HG03565 (cell line): ENCODE results near the gene TMC7.
"Not testable (repeated sequence)": the region's sequence is repeated elsewhere in the genome, so short reads cannot be mapped to it uniquely, and the experiment has no call there.

ENCODE experiments used
- ATAC-seq: cut with Tn5 transposase; IDR thresholded peaks from one replicate; pipeline ENCODE4 v1.9.1; 2021; ENCODE audit warnings: mild to moderate bottlenecking, moderate library complexity; ENCODE audit not compliant: unreplicated experiment

TMC7 gene

GRCh38 chr16:18983565-18984434 is at the start of gene TMC7:
Gene TMC7 (plus strand): TSS chr16:18983934. CDS start chr16:18984064, 130 bp downstream.
- ATAC-seq, result no peak

DNA sequence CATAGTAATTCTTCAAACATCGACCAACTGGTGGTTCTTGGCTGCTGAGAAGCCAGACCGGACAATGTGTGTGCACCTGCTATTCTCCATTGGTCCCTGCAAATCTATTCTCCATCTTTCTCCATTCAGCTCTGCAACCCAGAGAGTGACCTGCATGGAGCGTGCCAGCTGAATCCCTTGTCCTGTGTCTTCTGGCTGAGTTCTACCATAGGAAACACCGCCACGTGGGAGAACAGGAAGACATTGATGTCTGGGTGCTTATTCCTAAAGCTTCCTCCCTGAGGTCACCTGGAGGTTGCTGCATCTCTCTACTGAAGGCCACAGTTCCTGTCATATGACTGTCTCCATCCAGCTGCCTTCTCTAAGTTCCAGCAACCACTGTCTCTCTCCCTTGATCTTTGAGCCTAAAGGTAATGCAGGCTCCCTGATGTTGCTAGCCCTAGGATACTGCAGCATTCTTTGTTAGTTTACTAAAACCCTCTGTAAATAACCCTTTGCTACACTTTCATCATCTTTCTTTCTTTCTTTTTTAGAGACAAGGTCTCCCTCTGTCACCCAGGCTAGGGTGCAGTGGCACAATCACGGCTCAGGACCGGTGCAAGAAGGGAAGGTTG is 46.9 kb upstream of the TMC7 start:
- no peak for ATAC-seq

- no peak for ATAC-seq
Observed at GRCh38 chr16:18937390-18937789, 46.3 kb upstream of the TMC7 start.

GRCh38 chr16:18938986-18939385 is 44.7 kb upstream of the TMC7 start:
- ATAC-seq, result no peak

- ATAC-seq, result no peak
Observed at GRCh38 chr16:18941471-18941870, 42.3 kb upstream of the TMC7 start.

GRCh38 chr16:18942061-18942460 is 41.7 kb upstream of the TMC7 start:
- no peak for ATAC-seq

- ATAC-seq, result no peak
Observed at GRCh38 chr16:18943414-18943813, 40.3 kb upstream of the TMC7 start.

DNA sequence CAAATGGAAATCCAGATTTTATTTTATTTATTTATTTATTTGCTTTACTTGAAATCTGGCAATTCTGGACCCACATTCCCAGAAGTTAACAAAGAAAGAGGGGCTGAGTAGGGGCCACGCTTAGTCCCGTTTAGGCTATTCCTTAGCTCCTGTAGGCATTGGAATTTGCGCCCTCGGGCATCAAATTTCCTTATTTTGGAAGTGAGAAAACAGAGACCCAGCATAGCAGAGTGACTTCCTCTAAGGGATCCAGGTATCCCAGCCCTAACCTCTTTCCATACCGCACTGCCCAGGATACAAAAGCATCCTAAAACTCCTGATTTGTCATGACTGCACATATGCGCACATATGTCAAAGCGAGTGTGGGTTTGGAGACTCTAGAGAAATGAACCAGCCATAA is 38.5 kb upstream of the TMC7 start:
- no peak for ATAC-seq

DNA sequence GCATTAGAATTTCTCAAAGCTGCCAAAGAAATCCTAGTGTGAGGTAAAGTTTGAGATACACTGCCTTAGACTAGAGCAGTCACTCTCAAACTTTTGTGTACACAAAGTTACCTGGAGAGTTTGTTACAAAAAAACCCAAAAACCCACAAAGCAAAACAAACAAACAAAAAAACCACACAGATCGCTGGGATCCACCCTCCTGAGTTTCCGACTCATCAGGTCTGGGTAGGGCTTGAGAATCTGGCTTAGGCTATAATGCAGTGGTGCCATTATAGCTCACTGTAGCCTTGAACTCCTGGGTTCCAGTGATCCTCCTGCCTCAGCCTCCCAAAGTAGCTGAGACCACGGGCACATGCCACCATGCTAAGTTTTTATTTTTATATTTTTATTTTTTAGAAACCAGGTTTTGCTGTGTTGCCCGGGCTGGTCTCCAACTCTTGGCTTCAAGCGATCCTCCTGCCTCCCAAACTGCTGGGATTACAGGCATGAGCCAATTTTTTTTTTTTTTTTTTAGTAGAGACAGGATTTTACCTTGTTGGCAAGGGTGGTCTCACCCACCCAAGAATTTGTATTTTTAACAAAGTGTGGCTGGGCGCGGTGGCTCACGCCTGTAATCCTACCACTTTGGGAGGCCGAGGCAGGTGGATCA is 35.2 kb upstream of the TMC7 start:
- no peak for ATAC-seq

DNA sequence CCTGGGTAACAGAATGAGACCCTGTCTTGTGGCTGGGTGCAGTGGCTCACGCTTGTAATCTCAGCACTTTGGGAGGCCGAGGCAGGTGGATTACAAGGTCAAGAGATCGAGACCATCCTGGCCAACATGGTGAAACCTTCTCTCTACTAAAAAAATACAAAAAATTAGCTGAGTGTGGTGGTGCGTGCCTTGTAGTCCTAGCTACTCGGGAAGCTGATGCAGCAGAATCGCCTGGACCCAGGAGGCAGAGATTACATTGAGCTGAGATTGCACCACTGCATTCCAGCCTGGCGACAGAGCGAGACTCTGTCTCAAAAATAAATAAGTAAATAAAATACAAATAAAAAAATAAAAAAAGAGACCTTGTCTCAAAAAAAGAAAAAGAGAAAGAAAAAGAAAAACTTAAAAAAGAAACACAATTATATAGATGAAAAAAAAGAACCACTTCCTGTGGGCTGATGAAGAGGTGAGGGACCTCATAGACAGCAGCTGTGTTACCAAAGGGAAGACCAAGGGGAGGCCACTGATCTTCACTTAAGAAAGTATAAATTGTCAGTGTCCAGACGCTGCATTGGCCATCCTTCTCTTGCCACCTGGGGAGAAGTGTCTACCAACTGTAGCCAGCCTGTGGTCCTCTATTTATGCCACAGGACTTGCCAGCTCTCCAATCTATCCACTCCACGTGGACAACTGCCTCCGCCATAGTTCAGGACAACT is 33.1 kb upstream of the TMC7 start:
- no peak for ATAC-seq

- ATAC-seq, result no peak
Observed at GRCh38 chr16:18953547-18953946, 30.2 kb upstream of the TMC7 start.

- not testable (repeated sequence) for ATAC-seq
Observed at GRCh38 chr16:18955874-18956580, 27.7 kb upstream of the TMC7 start.

- ATAC-seq, result not testable (repeated sequence)
Observed at GRCh38 chr16:18956658-18957241, 27.0 kb upstream of the TMC7 start.

DNA sequence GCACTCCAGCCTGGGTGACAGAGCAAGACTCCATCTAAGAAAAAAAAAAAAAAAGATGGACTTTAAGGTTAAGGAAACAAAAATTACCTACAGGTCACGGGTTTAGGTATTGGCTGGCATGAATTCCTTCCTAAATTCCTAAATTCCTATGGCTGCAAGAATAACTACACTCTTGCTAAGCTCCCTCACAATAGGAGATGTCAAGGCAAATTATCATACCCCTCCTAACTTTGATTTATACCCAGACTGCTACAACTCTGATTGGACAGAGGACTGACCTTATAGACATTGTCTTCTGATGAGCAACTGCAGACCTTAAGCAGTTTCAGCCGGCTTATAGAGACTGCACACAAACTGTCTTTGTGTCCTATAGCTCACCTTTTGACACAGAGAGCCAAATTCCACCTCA is 25.1 kb upstream of the TMC7 start:
- ATAC-seq, result no peak

GRCh38 chr16:18959031-18959505 is 24.7 kb upstream of the TMC7 start:
- no peak for ATAC-seq

DNA sequence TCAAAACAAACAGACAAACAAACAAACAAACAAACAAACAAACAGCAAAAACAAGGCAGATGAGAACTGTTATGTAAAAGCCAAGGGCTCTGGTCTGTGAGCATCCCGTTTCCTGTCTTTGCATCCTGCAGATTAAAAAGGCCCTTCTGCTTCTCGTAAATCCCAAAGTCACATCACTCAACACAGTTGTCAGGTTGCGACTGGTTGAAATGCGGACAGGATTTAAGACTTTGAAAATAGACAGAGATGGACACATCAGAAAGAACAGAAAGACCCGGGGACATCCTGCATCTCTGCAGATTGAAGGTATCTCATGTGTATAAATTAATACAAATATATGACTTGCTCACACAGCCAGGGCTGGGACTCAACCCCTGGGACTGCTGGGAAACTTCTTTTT is 18.2 kb upstream of the TMC7 start:
- ATAC-seq, result no peak

- no peak for ATAC-seq
Observed at GRCh38 chr16:18966791-18967190, 16.9 kb upstream of the TMC7 start.

GRCh38 chr16:18969050-18969854 is 14.5 kb upstream of the TMC7 start:
- no peak for ATAC-seq

- ATAC-seq, result no peak
Observed at GRCh38 chr16:18969855-18970240, 13.9 kb upstream of the TMC7 start.
